HG02870 (cell line): ENCODE measurements around the gene OR6Y1.

ENCODE experiments used
- ATAC-seq: cut with Tn5 transposase; IDR thresholded peaks from one replicate; pipeline ENCODE4 v1.9.1; 2021; ENCODE audit warnings: mild to moderate bottlenecking, moderate library complexity; ENCODE audit not compliant: unreplicated experiment

The OR6Y1 gene

DNA sequence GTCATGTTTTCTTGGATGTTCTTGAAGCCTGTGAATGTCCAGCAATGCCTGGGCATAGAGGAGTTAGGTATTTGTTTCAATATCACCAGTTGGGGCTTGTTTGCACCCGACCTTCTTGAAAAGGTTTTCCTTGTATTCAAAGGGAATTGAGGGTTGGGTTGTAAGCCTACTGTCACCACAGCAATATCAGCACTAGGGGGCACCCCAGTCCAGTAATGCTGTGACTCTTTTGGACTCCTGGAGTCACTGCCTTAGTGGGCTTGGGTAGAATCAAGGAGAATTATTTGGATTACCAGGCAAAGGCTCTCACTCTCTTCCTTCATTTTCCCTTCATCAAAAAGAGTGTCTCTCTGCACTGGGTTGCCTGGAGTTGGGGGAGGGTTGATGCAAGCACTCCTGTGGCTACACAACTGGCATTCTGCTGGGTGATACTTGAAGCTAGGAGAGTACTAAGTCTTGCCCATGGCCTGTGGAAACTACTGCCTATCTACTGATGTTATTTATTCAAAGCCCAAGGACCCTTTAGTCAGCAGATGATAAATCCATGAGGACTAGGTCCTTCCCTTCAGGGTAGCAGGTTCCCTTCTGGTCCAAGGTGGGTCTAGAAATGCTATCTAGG, 47.7 kb downstream of the OR6Y1 start:
- ATAC-seq, result no peak

GRCh38 chr1:158496374-158496773, 57.8 kb downstream of the OR6Y1 start:
- no peak for ATAC-seq

DNA sequence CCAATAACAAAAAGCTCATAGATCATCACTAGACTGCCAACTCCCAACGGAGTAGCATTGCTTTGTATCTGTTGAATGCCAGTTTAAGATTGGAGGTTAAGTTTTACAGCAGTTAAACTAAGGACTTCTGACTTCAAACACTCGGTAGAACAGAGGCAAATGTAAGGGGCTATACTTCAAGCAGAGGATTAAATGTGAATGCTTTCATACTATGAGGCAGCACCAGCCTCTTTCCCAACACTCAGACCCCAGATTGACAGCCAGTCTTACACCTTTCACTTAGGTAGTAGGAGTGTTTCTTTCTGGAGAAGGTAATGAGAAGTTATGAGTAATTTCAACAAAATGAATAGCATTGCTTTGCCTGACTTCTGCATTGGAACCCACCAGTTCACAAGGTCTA, 59.4 kb downstream of the OR6Y1 start:
- ATAC-seq, result no peak
